GM19468 (cell line): ENCODE measurements around the gene NUP214.
"Not testable (repeated sequence)": the region's sequence is repeated elsewhere in the genome, so short reads cannot be mapped to it uniquely, and the experiment has no call there.

Source experiments
- ATAC-seq: cut with Tn5 transposase; IDR thresholded peaks from one replicate; pipeline ENCODE4 v1.9.1; 2021; ENCODE audit warnings: mild to moderate bottlenecking, moderate library complexity, moderate number of reproducible peaks; ENCODE audit not compliant: unreplicated experiment; ENCODE audit errors: extremely low read depth

Gene NUP214

GRCh38 chr9:131255676-131256197 lies 130.4 kb downstream of the NUP214 start:
- ATAC-seq = no peak

GRCh38 chr9:131257266-131258025 lies 132.1 kb downstream of the NUP214 start:
- ATAC-seq = no peak

- ATAC-seq = no peak
These were observed 132.8 kb downstream of the NUP214 start for GRCh38 chr9:131258186-131258585.

- no peak for ATAC-seq
These were observed 133.5 kb downstream of the NUP214 start for GRCh38 chr9:131258698-131259431.

- no peak for ATAC-seq
These were observed 134.1 kb downstream of the NUP214 start for GRCh38 chr9:131259432-131259898.

GRCh38 chr9:131259916-131260597 lies 134.7 kb downstream of the NUP214 start:
- no peak for ATAC-seq

GRCh38 chr9:131260751-131261452 lies 135.5 kb downstream of the NUP214 start:
- no peak for ATAC-seq

- no peak for ATAC-seq
These were observed 137.1 kb downstream of the NUP214 start for GRCh38 chr9:131262327-131263032.

GRCh38 chr9:131263033-131263343 lies 137.6 kb downstream of the NUP214 start:
- ATAC-seq = not testable (repeated sequence)

GRCh38 chr9:131263701-131264100 lies 138.3 kb downstream of the NUP214 start:
- ATAC-seq = no peak

- ATAC-seq = no peak
These were observed 138.8 kb downstream of the NUP214 start for GRCh38 chr9:131264231-131264630.

GRCh38 chr9:131266266-131267229 lies 141.2 kb downstream of the NUP214 start:
- ATAC-seq = no peak

- no peak for ATAC-seq
These were observed 145.0 kb downstream of the NUP214 start for GRCh38 chr9:131270171-131271015.

GRCh38 chr9:131271016-131271273 lies 145.6 kb downstream of the NUP214 start:
- not testable (repeated sequence) for ATAC-seq

GRCh38 chr9:131271506-131271931 lies 146.1 kb downstream of the NUP214 start:
- ATAC-seq = no peak

GRCh38 chr9:131272212-131272611 lies 146.8 kb downstream of the NUP214 start:
- no peak for ATAC-seq

- no peak for ATAC-seq
These were observed 147.9 kb downstream of the NUP214 start for GRCh38 chr9:131273146-131273855.
